Mesodermal cell (in vitro differentiated cells): Measurements from ENCODE around the gene NGB.

Experiments
- H3K27ac ChIP-seq: 2 replicates; pipeline ENCODE4 v1.7.0; 2013; ENCODE audit warnings: mild to moderate bottlenecking, low read depth, low read length, moderate library complexity; ENCODE audit not compliant: severe bottlenecking
- H3K36me3 ChIP-seq: 2 replicates; pipeline ENCODE4 v1.7.1; 2013; ENCODE audit warnings: mild to moderate bottlenecking, low read length, moderate library complexity; ENCODE audit not compliant: control insufficient read depth, insufficient read depth
- H3K4me1 ChIP-seq: one replicate; pipeline ENCODE4 v1.7.1; 2013; ENCODE audit warnings: mild to moderate bottlenecking, low read length; ENCODE audit not compliant: insufficient read depth, control insufficient read depth, poor library complexity, severe bottlenecking
- H3K4me3 ChIP-seq: 2 replicates; pipeline ENCODE4 v1.7.0; 2013; ENCODE audit warnings: low read length, control low read depth, mild to moderate bottlenecking; ENCODE audit not compliant: insufficient read depth, poor library complexity, severe bottlenecking; ENCODE audit errors: extremely low read depth
- H3K9me3 ChIP-seq: 2 replicates; pipeline ENCODE4 v1.7.1; 2013; ENCODE audit warnings: mild to moderate bottlenecking, low read length, moderate library complexity; ENCODE audit not compliant: control insufficient read depth
- WGBS, 2 experiments: methylation state at CpG; one replicate each; pipeline ENCODE4 v1.1.5; 2013; ENCODE audit warnings: missing lambda C conversion rate in 2 of 2; ENCODE audit not compliant: insufficient coverage in 2 of 2; 5-methylcytosine and 5-hydroxymethylcytosine counted together

NGB gene

GRCh38 chr14:77311217-77311616 lies 40.2 kb upstream of the NGB start:
- peaks cover 49% of the 10 kb centered on the region for H3K4me1 ChIP-seq
- no peak overlapping the region for H3K4me3 ChIP-seq
- 80 to 100% methylated on average over 1 of the region's 2 CpGs for WGBS, 2 experiments
- H3K27ac ChIP-seq, result no peak overlapping the region
- peaks cover 27% of the 10 kb centered on the region for H3K36me3 ChIP-seq
- H3K9me3 ChIP-seq, result no peaks in the 10 kb centered on the region

- H3K4me3 ChIP-seq, result no peak overlapping the region
- H3K4me1 ChIP-seq, result peaks cover 45% of the 10 kb centered on the region
- no peaks in the 10 kb centered on the region for H3K9me3 ChIP-seq
- peaks cover 36% of the 10 kb centered on the region for H3K36me3 ChIP-seq
- 93 to 96% methylated on average over 3 of the region's 4 CpGs for WGBS, 2 experiments
- H3K27ac ChIP-seq, result no peak overlapping the region
These were observed 39.0 kb upstream of the NGB start for GRCh38 chr14:77310026-77310425.

- Histone ChIP-seq H3K27ac (no peak overlapping the region), H3K9me3 (no peaks in the 10 kb centered on the region), H3K4me1 (peaks cover 45% of the 10 kb centered on the region), H3K4me3 (no peak overlapping the region), H3K36me3 (peaks cover 41% of the 10 kb centered on the region)
- 86% methylated on average over 3 of the region's 4 CpGs; no CpG with 5 or more reads in 1 of the 2 experiments for WGBS, 2 experiments
These were observed 38.1 kb upstream of the NGB start for GRCh38 chr14:77309131-77309530.

GRCh38 chr14:77306851-77307496 lies 36.0 kb upstream of the NGB start:
- no peak overlapping the region for H3K4me3 ChIP-seq
- H3K36me3 ChIP-seq, result peaks cover 53% of the 10 kb centered on the region

GRCh38 chr14:77306416-77306815 lies 35.4 kb upstream of the NGB start:
- H3K4me3 ChIP-seq, result no peak overlapping the region
- peaks cover 53% of the 10 kb centered on the region for H3K36me3 ChIP-seq
- H3K4me1 ChIP-seq, result peaks cover 52% of the 10 kb centered on the region
- WGBS, 2 experiments, result 60 to 64% methylated on average over 2 of the region's 3 CpGs
- peak overlapping the region; percentile 95 for H3K27ac ChIP-seq
- H3K9me3 ChIP-seq, result no peaks in the 10 kb centered on the region

More at GRCh38 chr14:77306851-77307496, 36.0 kb upstream of the NGB start:
- Histone ChIP-seq H3K9me3 (no peaks in the 10 kb centered on the region), H3K27ac (peak overlapping the region; percentile 95), H3K4me1 (peaks cover 48% of the 10 kb centered on the region)
- WGBS, 2 experiments, result 85 to 86% methylated on average over 2 of the region's 3 CpGs

GRCh38 chr14:77305696-77306095 lies 34.7 kb upstream of the NGB start:
- H3K4me3 ChIP-seq, result no peak overlapping the region

GRCh38 chr14:77303417-77304156 lies 32.6 kb upstream of the NGB start:
- Histone ChIP-seq H3K36me3 (peaks cover 48% of the 10 kb centered on the region), H3K4me3 (no peak overlapping the region), H3K9me3 (no peaks in the 10 kb centered on the region), H3K4me1 (peaks cover 55% of the 10 kb centered on the region), H3K27ac (peak overlapping the region; percentile 98)
- WGBS, 2 experiments, result 68 to 100% methylated on average over 2 to 3 of the region's 4 CpGs

More at GRCh38 chr14:77305696-77306095, 34.7 kb upstream of the NGB start:
- Histone ChIP-seq H3K27ac (peak overlapping the region; percentile 95), H3K36me3 (peaks cover 48% of the 10 kb centered on the region), H3K9me3 (no peaks in the 10 kb centered on the region), H3K4me1 (peaks cover 55% of the 10 kb centered on the region)
- 91 to 93% methylated on average over 4 of the region's 4 CpGs for WGBS, 2 experiments

- H3K36me3 ChIP-seq, result peaks cover 51% of the 10 kb centered on the region
These were observed 31.9 kb upstream of the NGB start for GRCh38 chr14:77302926-77303325.

GRCh38 chr14:77301103-77301502 lies 30.1 kb upstream of the NGB start:
- peaks cover 39% of the 10 kb centered on the region for H3K4me1 ChIP-seq
- 33 to 46% methylated on average over 8 to 9 of the region's 10 CpGs for WGBS, 2 experiments
- no peak overlapping the region for H3K4me3 ChIP-seq
- no peak overlapping the region for H3K27ac ChIP-seq
- H3K36me3 ChIP-seq, result peaks cover 67% of the 10 kb centered on the region
- H3K9me3 ChIP-seq, result no peaks in the 10 kb centered on the region

More at GRCh38 chr14:77302926-77303325, 31.9 kb upstream of the NGB start:
- no peaks in the 10 kb centered on the region for H3K9me3 ChIP-seq
- peaks cover 55% of the 10 kb centered on the region for H3K4me1 ChIP-seq
- H3K27ac ChIP-seq, result peak overlapping the region; percentile 98
- WGBS, 2 experiments, result 93% methylated on average over 3 to 5 of the region's 5 CpGs
- H3K4me3 ChIP-seq, result no peak overlapping the region

- Histone ChIP-seq H3K4me3 (no peak overlapping the region), H3K9me3 (no peaks in the 10 kb centered on the region), H3K4me1 (peaks cover 35% of the 10 kb centered on the region), H3K36me3 (peaks cover 68% of the 10 kb centered on the region), H3K27ac (no peak overlapping the region)
- 90 to 100% methylated on average over 4 of the region's 4 CpGs for WGBS, 2 experiments
These were observed 28.8 kb upstream of the NGB start for GRCh38 chr14:77299771-77300170.

- H3K9me3 ChIP-seq, result no peaks in the 10 kb centered on the region
- H3K36me3 ChIP-seq, result peaks cover 61% of the 10 kb centered on the region
- WGBS, 2 experiments, result 92 to 97% methylated on average over 8 of the region's 8 CpGs
- H3K4me3 ChIP-seq, result no peak overlapping the region
- H3K27ac ChIP-seq, result no peak overlapping the region
- peaks cover 6% of the 10 kb centered on the region for H3K4me1 ChIP-seq
These were observed 25.9 kb upstream of the NGB start for GRCh38 chr14:77296906-77297305.
